ENCODE measurements around the gene HIGD2A.
"Not testable (repeated sequence)": the region's sequence is repeated elsewhere in the genome, so short reads cannot be mapped to it uniquely, and the experiment has no call there.

HIGD2A gene

DNA sequence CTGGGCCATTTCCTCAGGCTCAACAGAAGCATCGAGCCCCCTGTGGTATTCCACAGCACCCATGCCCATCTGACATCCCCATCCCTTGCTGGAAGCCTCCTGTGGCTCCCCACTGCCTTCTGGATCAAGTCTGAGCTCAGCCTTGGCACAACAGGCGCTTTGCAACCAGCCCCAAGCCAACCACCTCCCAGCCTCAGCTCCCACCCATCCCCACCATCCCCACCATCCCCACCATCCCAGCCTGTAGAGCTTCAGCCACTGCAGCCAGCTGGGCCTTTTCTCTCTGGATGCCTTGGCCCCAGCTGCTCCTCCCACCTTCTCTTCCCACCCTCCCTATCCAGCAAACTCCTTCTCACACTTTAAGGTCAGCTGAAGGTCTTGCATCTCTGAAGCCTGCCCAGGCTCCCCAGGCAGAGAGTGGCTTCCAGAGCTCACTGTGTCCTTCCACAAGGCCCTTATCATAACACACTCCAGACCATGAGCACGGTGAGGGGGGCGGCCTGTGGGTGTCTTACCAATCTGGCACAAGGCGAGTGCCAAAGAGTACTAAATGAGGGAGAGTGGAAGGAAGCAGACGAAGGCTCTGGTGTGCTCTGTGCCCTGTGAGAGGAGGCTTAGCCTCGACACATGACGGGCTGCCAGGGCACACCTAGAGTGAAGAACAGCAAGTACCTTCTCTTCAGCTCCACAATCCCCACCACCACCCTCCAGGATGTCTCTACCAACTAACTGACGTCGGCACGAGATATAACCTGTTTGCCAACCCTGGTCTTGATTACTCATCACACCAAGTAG, 6.5 kb downstream of the HIGD2A start:
- FAIRE-seq, result no peak
- no peak for TF ChIP-seq POLR2A (IDR thresholded peaks at IDR 0.05; ENCODE audit: low read depth, low read length)
- no peak for DNase-seq (ENCODE audit: insufficient read length, low spot score)

DNA sequence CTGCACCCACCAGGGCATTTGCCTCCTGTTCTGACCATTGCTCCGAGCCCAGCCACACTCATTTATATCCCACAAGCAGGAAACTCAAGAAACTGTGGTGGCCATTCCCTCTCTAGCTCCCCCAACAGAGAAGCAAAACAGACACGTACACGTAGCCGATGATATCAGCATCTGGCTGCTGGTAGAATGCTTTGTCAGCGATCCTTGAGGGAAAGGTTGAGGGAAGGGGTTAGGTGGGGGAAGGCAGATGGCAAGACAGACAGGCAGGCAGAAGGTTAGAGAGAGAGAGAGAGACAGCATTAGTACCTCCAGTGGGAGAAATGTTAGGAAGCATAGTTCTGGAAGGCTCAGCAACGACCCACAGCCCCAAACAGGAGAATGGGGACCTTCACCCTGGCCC, 7.8 kb downstream of the HIGD2A start:
- no peak for TF ChIP-seq POLR2A (IDR thresholded peaks at IDR 0.05; ENCODE audit: low read depth, low read length)
- DNase-seq (ENCODE audit: insufficient read length, low spot score) (no peak), FAIRE-seq (no peak)

- FAIRE-seq (no peak), DNase-seq (ENCODE audit: insufficient read length, low spot score) (no peak)
- no peak for TF ChIP-seq POLR2A (IDR thresholded peaks at IDR 0.05; ENCODE audit: low read depth, low read length)
Measured at GRCh38 chr5:176397736-176398420, 9.3 kb downstream of the HIGD2A start.

DNA sequence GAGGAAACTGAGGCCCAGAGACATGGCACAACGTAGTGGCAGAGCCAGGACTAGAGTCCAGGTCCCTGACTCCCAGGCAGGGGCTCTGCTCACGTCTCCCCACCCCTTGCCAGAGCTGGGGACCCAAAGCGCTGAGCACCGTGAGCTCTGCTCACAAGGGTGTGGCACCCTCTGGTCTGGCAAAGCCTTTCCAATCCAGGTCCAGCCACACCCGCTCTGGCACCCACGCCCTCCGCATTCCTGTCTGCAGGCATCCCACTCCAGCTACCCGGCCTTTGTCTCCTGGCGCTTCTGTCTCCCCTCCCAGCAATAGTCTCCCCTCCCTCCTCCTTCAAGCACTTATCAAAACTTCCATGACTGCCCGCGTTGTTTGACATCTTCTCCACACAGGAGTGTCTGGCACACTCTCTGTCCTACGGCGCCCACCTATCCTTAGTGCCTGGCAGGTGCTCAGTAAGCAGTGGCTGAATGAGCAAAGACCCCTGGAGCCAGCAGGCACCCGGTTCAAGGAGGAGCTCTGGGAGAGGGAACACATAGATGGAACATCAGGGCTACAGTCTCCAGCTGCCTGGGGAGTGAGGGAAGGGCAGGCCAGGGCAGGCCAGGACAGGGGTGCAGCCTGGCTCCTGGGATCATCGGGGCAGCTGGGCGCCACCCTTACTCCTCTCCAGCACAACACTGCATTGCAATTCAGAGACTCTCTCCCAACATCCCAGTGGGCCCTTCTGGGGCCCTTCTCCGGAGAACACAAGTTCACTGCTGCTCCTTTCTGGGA, 12.0 kb downstream of the HIGD2A start:
- TF ChIP-seq POLR2A (IDR thresholded peaks at IDR 0.05; ENCODE audit: low read depth, low read length), result no peak
- DNase-seq (ENCODE audit: insufficient read length, low spot score) (no peak), FAIRE-seq (no peak)

GRCh38 chr5:176401281-176402205, 13.0 kb downstream of the HIGD2A start:
- FAIRE-seq, result no peak
- no peak for DNase-seq (ENCODE audit: insufficient read length, low spot score)
- no peak for TF ChIP-seq POLR2A (IDR thresholded peaks at IDR 0.05; ENCODE audit: low read depth, low read length)

DNA sequence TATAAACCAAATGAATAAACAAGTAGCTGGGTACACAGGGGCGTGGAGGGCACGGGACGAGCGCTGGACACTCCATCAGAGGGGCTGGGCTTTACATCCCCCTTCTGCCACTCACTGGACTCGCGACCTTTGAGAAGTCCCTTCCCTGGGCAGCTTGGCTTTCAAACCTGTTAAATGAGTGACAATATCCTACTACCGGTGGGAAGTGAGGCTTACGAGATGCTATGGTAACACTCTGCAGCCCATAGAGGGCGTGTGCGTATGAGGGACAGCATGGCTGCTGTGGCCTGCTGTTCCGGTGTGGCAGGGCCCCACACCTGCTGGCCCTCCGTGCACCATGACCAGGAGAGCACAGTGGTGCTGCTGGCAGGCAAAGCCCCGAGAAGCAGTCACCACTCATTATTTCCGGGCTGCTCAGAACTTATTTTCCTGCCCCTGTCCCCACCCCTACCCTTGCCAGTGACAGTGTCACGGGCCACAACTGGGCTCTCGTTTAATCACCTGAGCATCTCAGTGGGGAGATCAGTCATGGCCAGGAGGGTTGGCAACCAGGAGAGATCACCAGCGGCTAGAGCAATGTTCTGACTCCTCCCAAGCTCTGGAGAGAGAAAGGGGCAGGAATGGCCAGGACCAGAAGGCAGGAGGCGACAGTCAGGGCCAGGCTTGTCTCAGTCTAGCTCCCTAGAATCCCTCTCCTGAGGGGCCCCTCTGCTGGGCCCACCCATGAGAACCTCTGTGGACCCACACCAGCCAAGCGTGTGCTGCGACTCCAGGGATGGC, 17.3 kb downstream of the HIGD2A start:
- FAIRE-seq (no peak), DNase-seq (ENCODE audit: insufficient read length, low spot score) (no peak)
- no peak for TF ChIP-seq POLR2A (IDR thresholded peaks at IDR 0.05; ENCODE audit: low read depth, low read length)

DNA sequence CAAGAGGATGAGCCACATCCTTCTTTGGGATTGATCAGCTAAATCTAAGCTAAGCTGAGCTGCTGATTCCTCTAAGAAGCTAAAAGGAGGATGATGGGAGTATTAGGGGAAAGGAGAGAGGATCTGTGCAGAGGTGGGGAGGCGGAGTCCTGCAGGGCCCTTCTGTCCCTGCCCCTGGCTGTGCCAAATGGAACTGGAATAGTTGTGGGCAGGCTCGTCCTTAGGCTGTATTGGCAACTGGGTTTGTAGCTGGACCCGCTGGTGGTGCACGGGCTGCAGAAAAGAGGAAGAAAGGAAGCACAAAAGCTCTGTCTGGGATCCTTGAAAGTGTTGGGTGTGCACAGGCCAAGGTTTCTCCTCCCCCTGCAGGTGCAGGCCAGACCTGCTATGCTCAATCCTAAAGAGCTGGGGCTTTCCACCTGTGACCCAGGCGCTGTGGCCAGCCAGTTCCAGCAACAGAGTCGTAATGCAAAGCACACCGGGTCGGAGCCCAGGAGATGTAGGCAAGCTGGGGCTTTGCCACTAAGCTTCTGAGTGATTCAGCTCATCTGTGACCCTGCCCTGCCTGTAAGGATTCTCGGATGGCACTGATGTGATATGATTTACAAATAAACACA, 18.0 kb downstream of the HIGD2A start:
- DNase-seq (ENCODE audit: insufficient read length, low spot score), result no peak
- FAIRE-seq, result no peak
- no peak for TF ChIP-seq POLR2A (IDR thresholded peaks at IDR 0.05; ENCODE audit: low read depth, low read length)

- no peak for DNase-seq (ENCODE audit: insufficient read length, low spot score)
- FAIRE-seq, result no peak
- no peak for TF ChIP-seq POLR2A (IDR thresholded peaks at IDR 0.05; ENCODE audit: low read depth, low read length)
Measured at GRCh38 chr5:176407456-176408251, 19.1 kb downstream of the HIGD2A start.

DNA sequence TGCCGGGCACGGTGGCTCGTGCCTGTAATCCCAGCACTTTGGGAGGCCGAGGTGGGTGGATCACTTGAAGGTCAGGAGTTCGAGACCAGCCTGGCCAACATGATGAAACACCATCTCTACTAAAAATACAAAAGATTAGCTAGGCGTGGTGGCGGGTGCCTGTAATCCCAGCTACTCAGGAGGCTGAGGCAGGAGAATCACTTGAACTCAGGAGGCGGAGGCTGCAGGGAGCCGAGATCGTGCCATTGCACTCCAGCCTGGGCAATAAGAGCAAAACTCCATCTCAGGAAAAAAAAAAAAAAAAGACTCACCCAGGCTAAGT, 19.7 kb downstream of the HIGD2A start:
- DNase-seq (ENCODE audit: insufficient read length, low spot score); FAIRE-seq: not testable (repeated sequence)

DNA sequence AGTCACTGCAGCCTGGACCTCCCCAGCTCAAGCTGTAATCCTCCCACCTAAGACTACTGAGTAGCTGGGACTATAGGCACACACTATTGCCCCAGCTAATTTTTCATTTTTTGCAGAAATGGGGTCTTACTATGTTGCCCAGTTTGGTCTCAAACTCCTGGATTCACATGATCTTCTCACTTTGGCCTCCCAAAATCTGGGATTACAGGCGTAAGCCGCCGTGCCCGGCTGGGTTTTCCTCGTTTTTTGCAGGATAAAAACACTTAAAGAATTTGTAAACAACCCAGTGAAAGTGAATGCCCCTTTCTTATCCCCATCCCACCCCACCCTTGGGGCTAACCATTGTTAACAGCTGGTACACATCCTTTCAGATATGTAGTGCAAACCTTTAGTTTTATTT, 20.0 kb downstream of the HIGD2A start:
- no peak for FAIRE-seq
- TF ChIP-seq POLR2A (IDR thresholded peaks at IDR 0.05; ENCODE audit: low read depth, low read length), result no peak
- DNase-seq (ENCODE audit: insufficient read length, low spot score), result no peak

DNA sequence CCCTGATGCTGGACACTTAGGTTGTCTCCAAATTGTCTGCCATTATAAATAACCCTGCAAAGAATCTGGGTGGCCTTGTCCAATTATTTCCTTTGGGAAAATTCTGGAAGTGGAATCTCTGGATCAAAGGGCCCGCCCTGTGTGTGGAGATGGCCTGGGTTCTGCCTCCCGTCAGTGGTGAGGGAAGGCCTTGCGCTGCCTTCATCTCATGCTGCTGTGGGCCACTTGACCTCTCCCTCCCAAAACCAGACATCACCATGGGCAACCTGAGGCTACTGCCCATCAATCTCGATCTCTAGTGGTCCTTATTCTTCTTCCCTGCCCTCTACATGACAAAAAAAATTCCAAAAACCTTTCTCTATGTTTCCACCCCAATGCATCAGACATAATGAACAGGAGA, 21.2 kb downstream of the HIGD2A start:
- TF ChIP-seq POLR2A (IDR thresholded peaks at IDR 0.05; ENCODE audit: low read depth, low read length), result no peak
- DNase-seq (ENCODE audit: insufficient read length, low spot score) (no peak), FAIRE-seq (no peak)

All from H54 (cell line).